Sigmoid colon (tissue), 3 donors: ENCODE results near the gene SDK1.
"Not testable (repeated sequence)": the region's sequence is repeated elsewhere in the genome, so short reads cannot be mapped to it uniquely, and the experiment has no call there.

ENCODE experiments used
- POLR2A ChIP-seq, 2 donors: fragments of 450-650 bp; IDR thresholded peaks; one replicate each; pipeline ENCODE4 v1.6.1; 2016; ENCODE audit warnings: antibody characterized with exemption in 2 of 2, mild to moderate bottlenecking in 2 of 2, moderate library complexity in 2 of 2
- TF ChIP-seq, protein P1 (sequence below), 4 experiments: fragments of 450-650 bp in 3 of 4; fragments of 200-600 bp in 1 of 4; IDR thresholded peaks; one replicate each; pipeline ENCODE4 v1.5.1; 2016 to 2019; ENCODE audit warnings: antibody characterized with exemption in 4 of 4, mild to moderate bottlenecking in 3 of 4, moderate library complexity in 2 of 4

DNA sequence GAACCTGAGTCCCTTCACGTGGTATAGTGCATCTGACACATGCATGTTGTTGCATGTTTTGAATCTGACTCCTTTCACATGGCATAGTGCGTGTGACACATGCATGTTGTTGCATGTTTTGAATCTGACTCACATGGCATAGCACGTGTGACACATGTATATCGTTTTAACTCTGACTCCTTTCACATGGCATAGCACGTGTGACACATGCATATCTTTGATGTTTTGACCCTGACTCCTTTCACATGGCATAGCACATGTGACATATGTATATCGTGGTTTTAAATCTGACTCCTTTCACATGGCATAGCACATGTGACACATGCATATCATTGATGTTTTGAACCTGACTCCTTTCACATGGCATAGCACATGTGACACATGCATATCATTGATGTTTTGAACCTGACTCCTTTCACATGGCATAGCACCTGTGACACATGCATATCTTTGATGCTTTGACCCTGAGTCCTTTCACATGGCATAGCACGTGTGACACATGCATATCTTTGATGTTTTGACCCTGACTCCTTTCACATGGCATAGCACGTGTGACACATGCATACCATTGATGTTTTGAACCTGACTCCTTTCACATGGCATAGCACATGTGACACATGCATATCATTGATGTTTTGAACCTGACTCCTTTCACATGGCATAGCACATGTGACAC, 454.9 kb downstream of the SDK1 start:
- TF ChIP-seq, protein P1, sequence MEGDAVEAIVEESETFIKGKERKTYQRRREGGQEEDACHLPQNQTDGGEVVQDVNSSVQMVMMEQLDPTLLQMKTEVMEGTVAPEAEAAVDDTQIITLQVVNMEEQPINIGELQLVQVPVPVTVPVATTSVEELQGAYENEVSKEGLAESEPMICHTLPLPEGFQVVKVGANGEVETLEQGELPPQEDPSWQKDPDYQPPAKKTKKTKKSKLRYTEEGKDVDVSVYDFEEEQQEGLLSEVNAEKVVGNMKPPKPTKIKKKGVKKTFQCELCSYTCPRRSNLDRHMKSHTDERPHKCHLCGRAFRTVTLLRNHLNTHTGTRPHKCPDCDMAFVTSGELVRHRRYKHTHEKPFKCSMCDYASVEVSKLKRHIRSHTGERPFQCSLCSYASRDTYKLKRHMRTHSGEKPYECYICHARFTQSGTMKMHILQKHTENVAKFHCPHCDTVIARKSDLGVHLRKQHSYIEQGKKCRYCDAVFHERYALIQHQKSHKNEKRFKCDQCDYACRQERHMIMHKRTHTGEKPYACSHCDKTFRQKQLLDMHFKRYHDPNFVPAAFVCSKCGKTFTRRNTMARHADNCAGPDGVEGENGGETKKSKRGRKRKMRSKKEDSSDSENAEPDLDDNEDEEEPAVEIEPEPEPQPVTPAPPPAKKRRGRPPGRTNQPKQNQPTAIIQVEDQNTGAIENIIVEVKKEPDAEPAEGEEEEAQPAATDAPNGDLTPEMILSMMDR (IDR thresholded peaks at IDR 0.05) = not testable (repeated sequence)
- TF ChIP-seq POLR2A (IDR thresholded peaks at IDR 0.05) = not testable (repeated sequence)
